ENCODE results near the gene TTC22.

The TTC22 gene

GRCh38 chr1:54736685-54737084 lies 64.4 kb downstream of the TTC22 start:
- ATAC-seq = no peak

More at GRCh38 chr1:54736685-54737084, 64.4 kb downstream of the TTC22 start:
- no peak for TF ChIP-seq ZNF70 (CRISPR knock-in tag; IDR thresholded peaks at IDR 0.05)
- no peak for TF ChIP-seq BACH2 (CRISPR knock-in tag; IDR thresholded peaks at IDR 0.05; ENCODE audit: borderline replicate concordance)
- no peak for TF ChIP-seq OSR1 (CRISPR knock-in tag; IDR thresholded peaks at IDR 0.05)
- no peak for TF ChIP-seq ISL1 (CRISPR knock-in tag; IDR thresholded peaks at IDR 0.05)
- TF ChIP-seq SNAI2 (CRISPR knock-in tag; IDR thresholded peaks at IDR 0.05) = no peak
- no peak for TF ChIP-seq ZNF8 (CRISPR knock-in tag; IDR thresholded peaks at IDR 0.05)
